KG1 (cell line): ENCODE data around the gene ALG6.

Experiments used
- DNase-seq: peaks from one replicate; lab custom pipeline; 2025; lab: John Stamatoyannopoulos, UW

Gene ALG6

GRCh38 chr1:63367215-63368103, at the start of gene ALG6:
Gene ALG6, plus strand, starts transcription at chr1:63367627. Its CDS starts 3,351 bp downstream, at chr1:63370978.
- peak; percentile 91 for DNase-seq

GRCh38 chr1:63317817-63318152, 49.6 kb upstream of the ALG6 start:
- DNase-seq: no peak

DNA sequence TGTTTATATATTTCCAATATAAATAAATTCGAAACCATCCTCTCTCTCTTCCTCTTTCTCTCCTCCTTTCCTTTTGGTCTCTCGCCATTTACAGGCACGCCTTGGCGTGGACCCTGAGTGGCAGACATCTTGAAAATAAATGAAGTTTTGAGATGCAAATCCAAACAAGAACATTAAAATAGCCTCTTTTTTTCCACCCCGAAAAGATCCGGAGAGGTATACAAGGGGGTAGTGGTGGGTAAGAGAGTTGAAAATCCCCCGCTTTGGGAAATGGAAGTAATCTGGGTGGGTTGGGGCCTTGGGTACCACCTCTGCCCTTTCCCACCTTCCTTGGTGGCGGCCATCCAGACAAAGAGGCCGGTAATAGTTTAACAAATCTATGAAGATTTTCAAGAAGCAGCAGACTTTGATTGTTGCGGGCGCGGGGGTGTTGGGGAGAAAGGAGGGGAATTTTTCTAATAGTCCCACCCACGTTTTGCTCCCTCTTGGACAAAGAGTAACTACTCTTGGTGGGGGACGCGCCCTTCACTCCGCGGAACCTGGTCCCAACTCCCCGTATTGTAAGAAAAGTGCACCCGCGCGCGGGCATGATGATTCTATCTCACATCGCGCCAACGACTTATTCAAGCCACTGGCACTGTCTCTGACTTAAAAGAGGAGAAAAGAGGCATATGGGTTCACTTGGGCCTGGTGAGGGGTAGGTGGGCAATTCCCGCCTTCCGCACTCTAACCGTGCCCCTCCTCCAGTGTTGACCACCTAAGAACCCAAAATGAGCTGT, 49.0 kb upstream of the ALG6 start:
- no peak for DNase-seq

- no peak for DNase-seq
Measured at GRCh38 chr1:63319046-63320021, 48.1 kb upstream of the ALG6 start.

GRCh38 chr1:63320022-63320721, 47.3 kb upstream of the ALG6 start:
- no peak for DNase-seq

DNA sequence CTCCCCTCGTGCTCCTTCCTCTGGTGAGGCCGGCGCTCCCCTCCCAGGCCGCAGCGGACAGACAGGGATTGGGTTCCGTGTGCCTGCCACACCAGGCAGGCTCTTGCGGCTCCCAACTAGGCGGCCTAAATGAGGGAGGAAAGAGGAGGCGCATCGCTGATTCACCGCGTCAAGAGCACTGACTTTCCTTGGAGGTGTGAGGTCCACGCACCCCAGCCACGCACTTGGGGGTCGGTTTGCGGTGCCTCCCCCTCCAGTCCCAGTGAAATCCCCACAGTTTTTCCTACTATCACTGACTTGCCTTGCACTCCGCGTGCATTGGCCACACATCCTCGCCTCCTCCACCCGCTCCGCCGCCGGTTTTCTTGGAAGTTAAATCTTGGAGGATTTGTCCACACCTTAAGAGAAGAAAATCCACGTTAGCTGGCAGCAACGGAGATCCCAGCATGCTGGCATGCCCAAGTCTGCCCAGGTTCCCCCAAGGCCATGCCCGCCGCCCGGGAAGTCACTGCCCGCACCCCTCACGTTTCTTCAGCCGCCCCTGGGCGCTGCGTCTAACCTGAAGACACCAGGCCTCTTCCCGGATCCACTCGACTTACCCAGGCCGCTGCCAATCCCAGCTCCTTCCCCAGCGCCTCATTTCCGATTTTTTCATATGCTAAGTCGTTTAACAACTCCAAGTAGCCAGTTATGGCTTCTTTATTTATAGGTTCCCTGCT, 46.2 kb upstream of the ALG6 start:
- no peak for DNase-seq

DNA sequence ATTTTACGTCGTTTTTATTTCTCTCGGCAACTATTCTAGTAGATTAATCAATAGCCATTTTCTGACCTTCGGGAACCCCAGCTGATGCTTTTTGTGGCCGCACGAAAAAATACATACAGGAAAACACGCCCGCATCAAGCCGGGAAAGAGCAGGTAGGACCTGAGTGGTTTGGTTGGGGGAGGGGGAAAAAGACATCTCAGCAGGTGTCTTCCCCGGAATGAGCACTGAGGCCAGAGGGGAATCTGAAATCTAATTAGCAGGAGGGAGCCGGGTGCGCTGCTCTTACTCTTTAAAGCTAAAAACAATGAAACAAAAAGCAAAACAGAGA, 45.7 kb upstream of the ALG6 start:
- no peak for DNase-seq

GRCh38 chr1:63322114-63322943, 45.1 kb upstream of the ALG6 start, which contains the start of gene FOXD3:
Gene FOXD3, plus strand, starts transcription at chr1:63322567. Its CDS starts 492 bp downstream, at chr1:63323059.
- no peak for DNase-seq

GRCh38 chr1:63322944-63323864, 44.2 kb upstream of the ALG6 start:
- no peak for DNase-seq

GRCh38 chr1:63323865-63324778, 43.3 kb upstream of the ALG6 start:
- no peak for DNase-seq

DNA sequence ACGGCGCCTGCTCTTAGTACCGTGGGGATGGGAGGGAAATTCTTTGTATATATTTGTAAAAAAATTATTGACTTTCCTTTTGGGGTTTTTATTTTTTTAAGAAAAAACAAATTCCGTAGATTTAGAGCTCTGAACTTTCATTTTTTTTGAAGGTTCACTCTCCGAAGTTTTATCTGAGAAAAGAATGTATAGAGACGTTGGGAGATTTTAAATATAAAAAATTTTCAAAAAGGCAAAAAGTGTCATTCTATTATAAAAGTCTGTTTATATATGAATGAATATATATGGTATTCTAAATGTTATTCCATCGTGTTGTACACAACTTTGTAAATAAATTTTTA, 42.7 kb upstream of the ALG6 start:
- DNase-seq: no peak

DNA sequence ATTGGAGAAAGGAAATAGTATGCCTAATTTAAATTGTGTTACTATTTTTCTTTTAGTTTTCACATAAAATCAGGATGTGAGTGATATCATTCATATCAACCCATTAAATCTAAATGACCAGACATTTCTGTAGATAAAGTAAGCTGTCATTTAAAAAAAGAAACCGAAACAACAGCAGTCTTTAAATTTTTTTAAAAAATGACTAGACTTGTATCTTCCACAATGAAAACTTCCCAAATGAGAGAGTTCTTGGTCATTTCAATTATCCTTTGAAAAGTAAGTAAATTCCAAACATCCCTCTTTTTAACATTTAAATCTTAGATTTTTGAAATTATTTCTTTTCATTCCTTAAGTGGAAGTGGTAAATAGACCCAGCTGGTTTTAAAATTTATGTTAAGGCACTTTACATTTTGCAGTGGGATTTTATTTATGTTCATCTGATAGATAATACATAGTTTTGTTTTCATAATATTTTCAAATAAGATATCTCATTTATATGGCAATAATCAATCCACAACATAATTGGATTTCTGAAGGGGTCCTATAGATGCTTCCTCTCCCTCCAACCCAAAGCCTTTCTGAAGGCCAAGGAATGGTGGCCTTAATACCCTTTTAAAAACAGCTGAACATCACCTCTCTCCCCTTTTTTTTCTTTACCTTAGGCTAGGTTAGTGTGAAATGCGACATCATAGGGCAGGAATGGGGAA, 42.0 kb upstream of the ALG6 start:
- no peak for DNase-seq

DNA sequence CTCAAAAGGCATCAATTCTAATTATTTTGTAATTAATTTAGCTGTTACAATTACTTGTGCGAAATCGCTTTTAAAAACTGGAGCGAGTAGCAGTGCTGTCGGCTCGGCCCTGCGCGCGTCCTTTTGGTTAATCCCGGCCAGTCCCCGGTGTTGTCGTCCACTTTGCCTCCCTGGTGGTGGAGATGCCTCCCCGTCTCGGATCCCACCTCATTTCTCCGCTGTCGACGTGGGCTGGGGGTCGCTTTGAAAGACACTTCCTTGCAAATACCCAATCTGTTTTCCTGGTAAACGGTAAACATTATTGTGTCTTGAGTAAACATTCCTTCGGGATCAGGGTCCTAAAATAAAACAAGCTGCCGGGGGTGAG, 41.3 kb upstream of the ALG6 start:
- no peak for DNase-seq

DNA sequence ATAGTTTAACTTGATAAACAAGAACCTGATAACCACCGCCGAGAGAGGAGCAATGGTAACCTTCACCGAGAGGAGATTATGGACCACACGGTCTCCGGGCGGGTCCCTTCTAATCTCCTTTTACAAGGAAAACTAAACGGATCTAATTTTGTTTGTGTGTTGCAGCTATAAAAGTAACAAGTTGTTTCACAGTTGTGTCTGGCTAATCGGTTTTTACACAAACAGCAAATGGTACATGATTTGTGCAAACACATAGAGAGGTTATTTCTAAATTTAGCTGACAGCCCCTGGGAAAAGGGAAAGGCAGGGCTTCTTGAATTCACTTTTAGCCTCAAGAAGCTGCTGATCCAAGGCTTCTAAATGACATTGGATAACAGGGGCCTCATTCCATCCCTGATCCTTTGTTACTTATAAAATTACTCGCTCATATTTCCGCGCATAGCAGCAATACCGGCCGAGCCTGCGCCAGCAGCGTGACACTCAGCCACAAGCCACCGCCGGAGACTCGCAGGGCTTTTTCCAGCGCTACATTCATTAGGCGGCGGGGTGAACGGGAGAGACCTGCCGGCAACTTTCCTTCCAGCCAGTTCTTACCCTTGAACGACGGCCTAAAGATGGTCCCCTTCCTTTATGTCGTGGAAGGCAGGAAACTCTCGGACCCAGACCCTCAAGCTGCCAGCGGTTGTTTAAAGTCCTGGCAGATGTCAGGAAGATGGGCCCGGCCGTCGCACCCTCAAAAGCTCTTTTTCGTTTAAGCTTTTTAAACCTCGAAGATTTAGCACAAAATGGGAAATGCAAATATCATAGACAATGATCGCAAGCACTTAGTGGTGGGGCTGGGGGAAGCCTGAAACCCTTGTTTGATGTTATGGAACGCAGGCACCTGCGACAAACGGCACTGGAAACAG, 40.7 kb upstream of the ALG6 start:
- DNase-seq: no peak

DNA sequence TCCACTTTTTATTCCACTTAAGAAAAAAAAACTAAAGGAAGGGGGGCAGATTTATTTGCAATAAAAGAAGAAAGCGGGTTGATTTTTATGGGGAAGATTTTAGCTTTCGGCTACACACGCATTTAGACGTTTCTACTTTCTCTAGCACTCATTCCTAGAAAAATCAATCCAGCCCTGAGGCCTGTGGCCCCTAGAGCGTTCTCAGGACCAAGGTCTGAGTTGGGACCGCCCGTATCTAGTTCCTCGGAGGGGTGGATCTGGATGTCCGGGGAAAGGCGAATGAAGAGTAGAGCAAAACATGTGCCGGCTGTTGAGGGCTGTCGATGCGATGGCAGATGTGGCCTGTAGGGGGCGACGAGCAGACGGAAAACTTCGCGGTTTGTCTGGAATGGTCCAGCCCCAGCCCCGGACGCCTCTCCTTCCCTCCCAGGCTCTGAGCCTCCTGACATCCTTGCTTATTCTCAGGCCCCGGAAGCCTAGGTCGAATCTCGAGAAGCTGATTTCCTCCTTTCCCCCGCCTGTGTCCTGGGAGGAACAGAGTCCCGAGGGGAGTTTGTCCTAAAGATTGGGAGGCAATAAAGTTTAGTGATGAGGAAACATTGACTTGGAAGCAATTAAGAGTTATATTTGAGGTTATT, 39.9 kb upstream of the ALG6 start:
- no peak for DNase-seq

DNA sequence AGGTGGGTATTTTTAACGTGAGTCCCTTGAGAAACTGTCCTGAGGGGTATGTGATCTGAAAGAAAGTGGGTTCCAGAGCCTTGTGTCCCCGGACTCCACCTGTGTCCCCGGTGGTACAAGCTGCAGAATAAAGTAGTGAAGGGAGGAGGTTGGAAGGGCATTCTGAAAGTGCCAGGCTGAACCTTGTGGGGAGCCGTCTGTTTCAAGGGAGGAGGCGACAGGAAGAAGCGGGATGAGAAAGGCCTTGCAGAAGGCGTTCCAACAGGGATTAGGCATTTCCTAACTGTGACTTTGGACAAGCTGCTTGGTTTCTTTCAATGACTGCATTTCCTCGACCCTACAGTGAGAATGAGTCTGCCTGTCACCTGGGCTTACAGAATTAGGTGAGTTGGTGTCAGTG, 39.3 kb upstream of the ALG6 start:
- DNase-seq: no peak
